Tibial artery (tissue), 4 donors: ENCODE results near the gene PTGIR.

Experiments used
- DNase-seq, 2 donors: peaks; one replicate each; pipeline ENCODE4 v3.0.0-alpha.2; 2019
- H3K27ac ChIP-seq, 2 donors: fragments of 200-600 bp; sonication (generic) in 1 of 2; 1 replicate in 1 of 2; 2 replicates in 1 of 2; pipeline ENCODE4 v1.5.1; 2018 to 2019; ENCODE audit warnings: mild to moderate bottlenecking in 1 of 2
- H3K27me3 ChIP-seq, 2 donors: fragments of 200-600 bp; sonication (generic) in 1 of 2; one replicate each; pipeline versions ENCODE4 v1.5.1 to v1.6.0; 2016 to 2019
- H3K36me3 ChIP-seq, 3 donors: fragments of 200-600 bp; sonication (generic) in 2 of 3; one replicate each; pipeline ENCODE4 v1.5.1; 2016 to 2019; ENCODE audit warnings: mild to moderate bottlenecking in 2 of 3
- H3K4me1 ChIP-seq, 4 donors: fragments of 200-600 bp; sonication (generic) in 2 of 4; 1 replicate in 3 of 4; 2 replicates in 1 of 4; pipeline ENCODE4 v1.5.1; 2016 to 2019
- H3K4me3 ChIP-seq, 2 donors: fragments of 200-600 bp; sonication (generic) in 1 of 2; 1 replicate in 1 of 2; 2 replicates in 1 of 2; pipeline ENCODE4 v1.5.1; 2018 to 2019; ENCODE audit warnings: mild to moderate bottlenecking in 2 of 2
- H3K9me3 ChIP-seq, 3 donors: fragments of 200-600 bp; sonication (generic) in 1 of 3; one replicate each; pipeline ENCODE4 v1.5.1; 2016 to 2019
- CTCF ChIP-seq, 2 experiments: fragments of 200-600 bp in 1 of 2; fragments of 450-650 bp in 1 of 2; IDR thresholded peaks; one replicate each; pipeline ENCODE4 v1.5.1; 2017 to 2019; ENCODE audit warnings: antibody characterized with exemption in 2 of 2, mild to moderate bottlenecking in 1 of 2, moderate library complexity in 1 of 2
- intact Hi-C: fragments of 100-400 bp; cut with DNase I; formaldehyde crosslinking; loops from one replicate; pipeline ENCODE4 v1.15.0; 2023; ENCODE audit warnings: low total_unique reads

PTGIR gene

GRCh38 chr19:46654621-46655152, 29.8 kb upstream of the PTGIR start:
- Histone ChIP-seq H3K36me3 (peaks cover 17 to 21% (median 17%) of the 10 kb centered on the region in 3 donors), H3K27me3 (no peaks in the 10 kb centered on the region), H3K9me3 (no peaks in the 10 kb centered on the region), H3K4me3 (peak overlapping the region; percentile 15 to 25), H3K27ac (peak overlapping the region; percentile 83 to 99), H3K4me1 (peaks cover 0 to 76% (median 30%) of the 10 kb centered on the region in 4 donors)
- DNase-seq = peak in 1 of 2 donors; percentile 79
- intact Hi-C loops = no loop called here
- TF ChIP-seq CTCF (IDR thresholded peaks at IDR 0.05) = no peak

- Histone ChIP-seq H3K9me3 (peaks cover 0 to 5% (median 0%) of the 10 kb centered on the region in 3 donors), H3K4me3 (no peak overlapping the region), H3K36me3 (peaks cover 23 to 32% (median 30%) of the 10 kb centered on the region in 3 donors), H3K27ac (peak overlapping the region in 1 of 2 donors; percentile 8), H3K4me1 (peaks cover 0 to 57% (median 25%) of the 10 kb centered on the region in 4 donors), H3K27me3 (no peaks in the 10 kb centered on the region)
- no peak for TF ChIP-seq CTCF (IDR thresholded peaks at IDR 0.05)
- intact Hi-C loops = no loop called here
- no peak for DNase-seq
Measured at GRCh38 chr19:46650445-46650844, 25.6 kb upstream of the PTGIR start.

GRCh38 chr19:46648961-46649960, 24.4 kb upstream of the PTGIR start:
- peaks cover 23 to 32% (median 30%) of the 10 kb centered on the region in 3 donors for H3K36me3 ChIP-seq
- H3K27ac ChIP-seq = peak overlapping the region in 1 of 2 donors; percentile 69
- H3K4me1 ChIP-seq = peaks cover 7 to 56% (median 28%) of the 10 kb centered on the region in 4 donors
- DNase-seq = no peak
- intact Hi-C loops = no loop called here
- H3K27me3 ChIP-seq = no peaks in the 10 kb centered on the region
- no peak for TF ChIP-seq CTCF (IDR thresholded peaks at IDR 0.05)
- no peak overlapping the region for H3K4me3 ChIP-seq
- peaks cover 0 to 5% (median 0%) of the 10 kb centered on the region in 3 donors for H3K9me3 ChIP-seq

- DNase-seq = no peak
- peak overlapping the region; percentile 69 to 78 for H3K27ac ChIP-seq
- TF ChIP-seq CTCF (IDR thresholded peaks at IDR 0.05) = no peak
- H3K27me3 ChIP-seq = no peaks in the 10 kb centered on the region
- H3K4me1 ChIP-seq = peaks cover 7 to 56% (median 25%) of the 10 kb centered on the region in 4 donors
- H3K4me3 ChIP-seq = no peak overlapping the region
- peaks cover 23 to 32% (median 30%) of the 10 kb centered on the region in 3 donors for H3K36me3 ChIP-seq
- intact Hi-C loops = no loop called here
- peaks cover 0 to 5% (median 0%) of the 10 kb centered on the region in 3 donors for H3K9me3 ChIP-seq
Measured at GRCh38 chr19:46648060-46648960, 23.4 kb upstream of the PTGIR start.

GRCh38 chr19:46646402-46646801, 21.5 kb upstream of the PTGIR start:
- TF ChIP-seq CTCF (IDR thresholded peaks at IDR 0.05) = no peak
- intact Hi-C loops = no loop called here
- H3K4me3 ChIP-seq = no peak overlapping the region
- H3K4me1 ChIP-seq = peaks cover 7 to 44% (median 19%) of the 10 kb centered on the region in 4 donors
- no peaks in the 10 kb centered on the region for H3K27me3 ChIP-seq
- H3K27ac ChIP-seq = peak overlapping the region; percentile 69 to 78
- peaks cover 0 to 5% (median 0%) of the 10 kb centered on the region in 3 donors for H3K9me3 ChIP-seq
- DNase-seq = no peak
- H3K36me3 ChIP-seq = peaks cover 14 to 20% (median 16%) of the 10 kb centered on the region in 3 donors
